Muscle of back (tissue), 13 donors: ENCODE results near the gene SAXO2. TPM values are rescaled to one million over a fixed set of nuclear protein-coding genes. Genes with fewer than 3 reads are reported as not detected.
A peak's percentile ranks its signal among the peaks of the same experiment; 100 is the strongest.
"Not testable (repeated sequence)": the region's sequence is repeated elsewhere in the genome, so short reads cannot be mapped to it uniquely, and the experiment has no call there.

Source experiments
- DNase-seq, 3 donors: peaks; one replicate each; pipeline versions ENCODE4 v3.0.0 to v3.0.0-alpha.2; 2013
- long read RNA-seq, 9 donors: transcript quantifications; one replicate each; lab custom pipeline, GENCODE V29; 2026
- polyA plus RNA-seq, 10 donors: library from polyadenylated mRNA; unstranded; fragments of 120-200 nt; gene quantifications; one replicate each; pipeline ENCODE4 v1.2.1, GENCODE V29; 2013; ENCODE audit not compliant: insufficient read length in 10 of 10

Gene SAXO2, protein sequence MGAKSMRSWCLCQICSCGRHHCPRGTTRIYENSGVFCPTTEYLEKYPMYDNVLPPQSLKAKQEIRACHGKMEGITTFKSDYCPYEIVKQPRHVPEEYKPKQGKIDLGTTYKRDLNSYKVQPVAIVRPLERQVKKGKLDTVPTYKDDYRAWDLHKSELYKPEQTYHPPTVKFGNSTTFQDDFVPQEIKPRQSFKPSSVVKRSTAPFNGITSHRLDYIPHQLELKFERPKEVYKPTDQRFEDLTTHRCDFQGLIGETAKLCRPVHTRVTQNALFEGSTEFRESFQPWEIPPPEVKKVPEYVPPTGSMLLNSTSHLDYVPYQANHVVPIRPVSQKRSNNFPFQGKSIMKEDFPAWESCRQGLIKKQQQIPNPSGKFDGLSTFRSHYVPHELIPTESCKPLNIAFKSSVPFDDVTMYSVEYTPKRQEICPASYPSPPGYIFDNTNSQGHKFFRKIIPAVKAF
- 1 to 10 TPM in 9 of 10 donors, under 1 TPM in 1; 0.99 to 4.8 (median 2.0) TPM for polyA plus RNA-seq
- long read RNA-seq, donor 1 = 0 reads
- long read RNA-seq, donor 2, partial matches to known transcripts = 0 of 1 reads
- long read RNA-seq, donor 2, other reads (novel, unspliced or antisense) = 0 of 1 reads
- long read RNA-seq, donor 3 = 0 reads
- long read RNA-seq, donor 4, partial matches to known transcripts = 0 of 1 reads
- long read RNA-seq, donor 4, other reads (novel, unspliced or antisense) = 0 of 1 reads
- long read RNA-seq, donor 5 = 0 reads
- long read RNA-seq, donor 6, partial matches to known transcripts = 0 of 1 reads
- long read RNA-seq, donor 6, other reads (novel, unspliced or antisense) = 0 of 1 reads
- long read RNA-seq, donor 7 = 0 reads
- long read RNA-seq, donor 8 = 0 reads
- long read RNA-seq, donor 9 = 0 reads

DNA sequence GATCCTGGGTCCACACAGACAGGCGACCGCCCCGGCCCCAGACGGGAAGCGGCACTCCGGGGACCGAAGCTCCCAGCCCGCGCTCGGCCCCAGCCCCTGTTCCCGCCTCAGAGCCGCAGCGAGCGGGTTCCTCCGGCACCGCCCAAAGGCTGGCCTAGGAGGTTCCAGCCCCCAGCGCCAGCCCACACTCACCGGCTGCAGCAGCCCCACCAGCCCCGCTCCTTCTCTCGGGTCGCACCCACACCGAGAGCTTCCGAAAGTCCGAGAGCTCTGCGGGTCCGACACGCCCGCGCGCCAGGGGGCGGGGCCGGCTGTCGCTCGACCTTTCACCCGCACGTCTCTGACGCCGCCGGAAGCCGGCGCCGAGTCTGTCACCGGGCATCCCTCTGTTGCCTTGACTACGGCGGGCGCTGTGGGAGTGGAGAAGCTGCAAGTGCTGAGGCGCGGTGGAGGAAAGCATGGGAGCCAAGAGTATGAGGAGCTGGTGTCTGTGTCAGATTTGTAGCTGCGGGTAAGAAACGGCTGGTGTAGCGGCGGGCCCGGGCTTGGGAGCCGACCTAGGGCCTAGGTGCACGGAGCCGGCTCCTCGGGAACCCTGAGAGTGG, at the start of gene SAXO2, which contains the start of gene EFL1:
Gene SAXO2, plus strand, starts transcription at position 397 of the 605 bp plus-strand sequence. Its CDS starts 62 bp downstream, at position 459.
Gene EFL1, minus strand, starts transcription at position 313 of the 605 bp plus-strand sequence. CDS start 956 bp downstream, outside the sequence.
- DNase-seq = peak; percentile 72 to 95 (median 90)

GRCh38 chr15:82216092-82216491, 46.5 kb upstream of the SAXO2 start:
- DNase-seq = not testable (repeated sequence)

- DNase-seq = peak in 2 of 3 donors; percentile 5 to 28
Measured at GRCh38 chr15:82221535-82221934, 41.1 kb upstream of the SAXO2 start.

GRCh38 chr15:82228750-82229149, 33.9 kb upstream of the SAXO2 start:
- DNase-seq = no peak

GRCh38 chr15:82231233-82231632, 31.4 kb upstream of the SAXO2 start:
- DNase-seq = no peak

- DNase-seq = no peak
Measured at GRCh38 chr15:82231842-82232241, 30.8 kb upstream of the SAXO2 start.

- not testable (repeated sequence) for DNase-seq
Measured at GRCh38 chr15:82237944-82238534, 24.6 kb upstream of the SAXO2 start.

GRCh38 chr15:82239685-82240391, 22.8 kb upstream of the SAXO2 start:
- no peak for DNase-seq

- DNase-seq = not testable (repeated sequence)
Measured at GRCh38 chr15:82241836-82242499, 20.6 kb upstream of the SAXO2 start.

- not testable (repeated sequence) for DNase-seq
Measured at GRCh38 chr15:82243644-82244043, 19.0 kb upstream of the SAXO2 start.

- DNase-seq = not testable (repeated sequence)
Measured at GRCh38 chr15:82245956-82246355, 16.7 kb upstream of the SAXO2 start.

DNA sequence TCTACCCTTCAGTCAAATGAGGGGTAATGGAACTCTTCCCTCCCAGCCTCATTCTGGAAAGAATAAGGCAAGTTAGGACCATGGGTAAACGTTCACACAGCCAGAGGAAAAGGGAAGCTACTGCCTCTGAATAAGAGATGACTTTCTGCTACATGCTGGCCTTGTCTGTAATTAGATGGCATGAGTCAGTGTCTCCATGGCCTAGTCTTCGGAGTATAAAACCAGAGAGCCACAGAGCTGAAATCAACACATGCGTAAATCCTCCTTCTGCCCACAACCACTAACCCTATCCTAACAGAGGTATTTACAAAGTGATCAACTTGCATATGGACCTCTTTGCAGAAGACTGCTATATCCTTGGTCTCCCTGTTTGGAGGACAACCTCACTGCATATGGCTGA, 14.4 kb upstream of the SAXO2 start:
- not testable (repeated sequence) for DNase-seq

DNA sequence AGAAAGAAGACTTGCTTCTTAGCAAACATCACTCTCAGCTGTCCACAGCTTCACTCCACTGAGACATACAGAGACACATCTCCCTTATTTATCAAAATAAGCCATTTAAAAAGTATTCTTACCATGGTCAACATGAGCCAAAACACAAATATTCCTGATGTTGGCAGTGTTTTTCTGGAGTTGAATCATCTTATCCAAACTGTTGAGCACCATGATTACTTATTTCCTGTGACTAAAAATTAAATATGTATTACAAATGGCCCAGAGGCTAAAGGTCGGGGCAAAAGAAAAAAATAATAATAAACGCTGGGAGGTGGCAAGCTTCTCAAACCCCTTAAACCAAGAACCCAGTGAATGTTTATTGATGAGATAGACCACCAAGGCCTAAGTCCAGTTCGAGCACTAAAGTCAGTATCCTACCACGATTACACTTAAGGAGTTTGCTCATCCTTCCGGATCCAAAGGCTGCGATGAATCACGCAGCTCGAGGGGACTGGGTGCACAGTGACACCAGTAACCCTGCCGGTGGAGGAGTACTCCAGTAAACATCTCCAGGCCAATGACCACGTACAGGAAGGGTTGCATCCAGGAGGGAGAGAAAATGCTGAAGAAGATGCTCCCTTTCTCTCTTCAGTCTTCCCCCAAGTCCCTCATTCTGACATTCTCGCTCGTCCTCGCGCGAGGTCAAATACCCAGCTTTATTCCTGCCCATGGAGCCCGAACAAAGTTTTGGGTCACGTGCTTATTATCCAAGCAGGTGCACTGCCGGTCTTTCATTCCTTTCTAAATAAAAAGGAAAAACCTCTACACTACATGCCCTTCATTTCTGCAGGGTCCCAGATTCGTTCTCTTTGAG, 824 bp upstream of the SAXO2 start:
- DNase-seq = peak in 2 of 3 donors; percentile 15 to 19

DNA sequence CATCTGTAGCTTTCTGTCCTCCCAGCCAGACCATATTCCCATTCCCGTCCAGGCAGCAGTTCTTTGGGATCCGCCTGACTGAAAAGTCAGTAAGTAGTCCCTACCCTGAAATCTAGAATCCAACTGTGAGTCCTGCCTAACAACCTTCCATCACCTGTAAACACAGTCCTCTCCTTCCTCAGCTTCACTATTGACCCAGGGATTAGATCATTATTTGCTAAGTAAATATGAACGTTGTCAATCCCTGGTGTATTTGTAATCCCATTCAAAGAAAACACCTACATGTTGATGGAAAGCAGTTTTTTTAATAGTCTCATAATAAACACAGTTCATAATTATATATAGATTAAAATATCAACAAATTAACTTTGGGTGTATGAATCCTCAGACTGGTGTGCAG, 732 bp downstream of the SAXO2 start:
- no peak for DNase-seq

DNA sequence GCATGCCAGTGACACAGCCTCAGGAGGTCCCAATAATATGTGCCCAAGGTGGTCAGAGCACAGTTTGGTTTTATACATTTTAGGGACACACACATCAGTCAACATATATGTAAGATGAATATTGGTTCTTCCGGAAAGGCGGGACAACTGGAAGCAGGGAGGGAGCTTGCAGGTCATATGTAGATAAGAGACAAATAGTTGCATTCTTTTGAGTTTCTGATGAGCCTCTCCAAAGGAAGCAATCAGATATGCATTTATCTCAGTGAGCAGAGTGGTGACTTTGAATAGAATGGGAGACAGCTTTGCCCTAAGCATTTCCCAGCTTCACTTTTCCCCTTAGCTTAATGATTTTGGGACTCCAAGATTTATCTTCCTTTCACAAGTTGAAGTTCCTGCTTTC, 4.5 kb downstream of the SAXO2 start:
- DNase-seq = not testable (repeated sequence)

GRCh38 chr15:82268454-82268853, 5.8 kb downstream of the SAXO2 start:
- DNase-seq = not testable (repeated sequence)

DNA sequence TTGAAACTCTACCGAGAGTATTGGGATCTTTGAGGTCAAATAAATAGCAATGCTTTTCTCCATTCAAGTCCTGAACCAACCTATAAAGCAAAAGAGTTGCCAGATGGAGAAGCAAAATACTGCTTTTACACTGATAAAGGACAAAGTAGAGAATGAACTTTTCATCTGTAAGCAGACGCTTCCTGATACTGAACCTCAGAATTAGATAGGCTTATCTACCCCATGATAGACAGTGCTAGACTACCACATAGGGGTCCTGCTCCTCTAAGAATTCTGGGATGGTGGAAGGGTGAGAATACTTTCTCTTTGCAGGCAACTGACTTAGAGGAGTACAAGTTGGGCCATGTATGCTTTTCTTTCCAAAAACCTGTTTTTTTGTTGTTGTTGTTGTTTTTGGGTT, 9.5 kb downstream of the SAXO2 start:
- no peak for DNase-seq

DNA sequence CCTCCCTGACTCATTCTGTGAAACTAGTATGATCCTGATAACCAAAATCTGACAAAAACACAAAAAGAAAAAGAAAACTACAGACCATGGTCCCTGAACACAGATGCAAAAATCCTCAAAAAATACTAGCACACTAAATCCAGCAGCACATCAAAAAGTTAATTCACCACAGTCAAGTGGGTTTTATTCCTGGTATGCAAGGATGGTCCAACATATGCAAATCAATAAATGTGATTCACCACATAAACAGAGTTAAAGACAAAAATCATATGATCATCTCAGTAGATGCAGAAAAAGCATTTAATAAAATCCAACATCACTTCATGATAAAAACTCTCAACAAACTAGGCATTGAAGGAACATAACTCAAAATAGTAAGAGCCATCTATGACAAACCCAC, 12.8 kb downstream of the SAXO2 start:
- DNase-seq = no peak

GRCh38 chr15:82281276-82281675, 18.7 kb downstream of the SAXO2 start:
- not testable (repeated sequence) for DNase-seq
